HG03280 (cell line): ENCODE data around the gene DIP2C.
"Not testable (repeated sequence)": the region's sequence is repeated elsewhere in the genome, so short reads cannot be mapped to it uniquely, and the experiment has no call there.

Experiments used
- ATAC-seq: cut with Tn5 transposase; IDR thresholded peaks from one replicate; pipeline ENCODE4 v1.9.1; 2021; ENCODE audit warnings: mild to moderate bottlenecking, moderate library complexity; ENCODE audit not compliant: unreplicated experiment

Gene DIP2C

DNA sequence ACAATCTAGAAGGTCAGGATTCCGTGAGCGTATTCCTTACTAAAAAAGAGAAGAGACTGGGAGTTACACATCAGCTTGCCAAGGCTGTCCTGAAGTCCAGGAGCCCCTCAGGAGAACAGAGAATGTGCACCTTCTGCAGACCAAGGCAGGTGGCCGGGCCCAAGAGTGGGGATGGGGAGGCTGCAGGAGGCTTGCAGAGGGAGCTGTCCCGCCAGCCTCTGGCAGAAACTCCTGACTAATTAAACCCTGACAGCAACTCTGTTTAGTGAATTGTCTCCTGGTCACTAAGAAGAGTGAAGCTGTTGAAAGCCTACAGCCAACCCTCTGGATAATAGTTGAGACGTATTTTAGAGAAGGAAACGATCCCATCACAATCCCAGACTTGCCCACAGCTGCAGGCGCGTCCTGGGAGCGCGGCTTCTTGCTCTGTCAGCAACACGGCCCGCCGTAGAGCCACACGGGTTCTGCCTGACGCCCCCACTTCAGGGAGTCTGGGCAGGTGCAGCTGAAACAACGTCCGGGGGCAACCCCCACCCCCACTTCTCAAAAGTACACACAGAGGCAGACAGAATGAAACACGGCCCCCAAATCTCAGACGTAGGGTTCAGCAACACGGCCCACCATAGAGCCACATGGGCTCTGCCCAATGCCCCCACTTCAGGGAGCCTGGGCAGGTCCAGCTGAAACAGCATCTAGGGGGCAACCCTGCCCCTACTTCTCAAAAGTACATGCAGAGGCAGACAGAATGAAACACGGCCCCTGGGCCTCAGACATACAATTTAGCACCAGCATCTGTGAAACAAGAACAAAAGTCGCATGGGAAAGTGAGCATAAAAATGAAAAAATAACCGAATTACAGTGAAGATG is 45.2 kb downstream of the DIP2C start:
- no peak for ATAC-seq

- no peak for ATAC-seq
Observed at GRCh38 chr10:642186-642890, 47.1 kb downstream of the DIP2C start.

DNA sequence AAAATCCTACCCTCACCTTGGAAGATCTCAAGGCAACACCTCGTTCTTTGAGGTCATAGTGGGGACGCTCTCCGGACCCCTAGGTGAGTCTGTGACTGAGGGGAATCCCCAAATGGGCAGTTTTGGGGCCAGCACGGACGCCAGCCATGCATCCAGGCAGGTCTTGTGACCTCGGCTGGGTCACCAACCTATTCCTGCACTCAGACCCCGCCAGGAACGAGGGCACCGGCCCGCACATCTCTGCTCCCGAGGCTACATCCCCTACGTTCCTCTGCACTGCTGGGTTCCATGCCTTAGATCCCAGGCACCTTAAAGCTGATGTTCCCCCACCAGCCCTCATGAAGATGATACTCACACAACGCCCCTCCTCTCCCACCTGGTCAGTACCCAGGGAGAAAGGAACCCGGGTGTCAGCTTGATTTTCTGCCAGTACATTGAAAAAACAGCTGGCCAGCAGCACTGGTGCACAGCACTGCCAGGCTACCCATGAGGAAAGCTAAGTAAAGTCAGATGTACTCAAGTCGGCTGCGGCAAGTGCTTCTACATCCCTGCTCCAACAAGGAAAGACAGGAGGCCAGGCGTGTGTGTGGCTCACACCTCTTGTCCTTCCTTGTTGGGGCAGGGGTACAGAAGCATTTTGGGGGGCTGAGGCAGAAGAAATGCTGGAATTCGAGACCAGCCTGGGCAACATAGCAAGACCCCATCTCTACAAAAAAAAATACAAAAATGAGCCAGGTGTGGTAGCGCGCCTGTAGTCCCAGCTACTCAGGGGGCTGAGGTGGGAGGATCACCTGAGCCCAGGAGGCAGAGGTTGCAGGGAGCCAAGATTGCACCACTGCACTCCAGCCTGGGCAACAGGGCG is 48.1 kb downstream of the DIP2C start:
- no peak for ATAC-seq

DNA sequence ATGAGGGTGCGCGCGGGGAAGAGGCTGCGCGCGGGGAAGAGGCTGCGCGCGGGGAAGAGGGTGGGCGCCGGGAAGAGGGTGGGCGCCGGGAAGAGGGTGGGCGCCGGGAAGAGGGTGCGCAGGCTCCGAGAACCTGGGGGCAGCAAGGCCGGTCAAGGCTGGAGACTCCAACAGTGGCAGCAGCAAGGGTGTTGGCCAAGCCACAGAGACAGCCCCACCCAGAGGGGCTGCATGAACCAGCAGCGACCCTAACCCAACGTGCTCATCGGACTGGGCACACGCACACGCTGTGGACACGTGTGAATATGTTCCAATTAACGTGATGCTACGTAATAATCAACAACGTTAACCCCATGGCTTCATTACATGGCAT is 48.8 kb downstream of the DIP2C start:
- no peak for ATAC-seq

- no peak for ATAC-seq
Observed at GRCh38 chr10:639751-640672, 49.5 kb downstream of the DIP2C start.

DNA sequence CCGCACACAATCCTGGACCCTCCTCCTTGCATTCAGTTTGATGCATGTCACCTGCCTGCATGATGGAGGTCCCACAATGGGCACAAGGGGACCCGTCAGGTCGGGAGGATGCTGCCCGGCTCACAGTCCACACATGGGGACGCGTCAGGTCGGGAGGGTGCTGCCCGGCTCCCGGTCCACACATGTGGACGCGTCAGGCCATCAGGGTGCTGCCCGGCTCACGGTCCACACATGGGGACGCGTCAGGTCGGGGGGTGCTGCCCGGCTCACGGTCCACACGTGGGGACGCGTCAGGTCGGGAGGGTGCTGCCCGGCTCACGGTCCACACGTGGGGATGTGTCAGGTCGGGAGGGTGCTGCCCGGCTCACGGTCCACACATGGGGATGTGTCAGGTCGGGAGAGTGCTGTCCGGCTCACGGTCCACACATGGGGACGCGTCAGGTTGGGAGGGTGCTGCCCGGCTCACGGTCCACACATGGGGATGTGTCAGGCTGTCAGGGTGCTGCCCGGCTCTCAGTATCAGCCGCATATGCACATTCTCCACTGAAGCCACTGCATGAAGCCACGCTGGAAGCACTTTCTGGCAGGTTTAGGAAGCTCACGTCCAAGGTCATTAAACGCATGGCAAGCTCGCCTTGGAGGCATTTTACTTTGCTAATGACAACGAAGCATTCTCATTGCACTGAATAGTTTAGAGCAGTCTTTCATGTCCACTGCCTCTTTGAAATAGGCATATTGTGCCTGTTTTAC is 50.3 kb downstream of the DIP2C start:
- ATAC-seq = no peak

DNA sequence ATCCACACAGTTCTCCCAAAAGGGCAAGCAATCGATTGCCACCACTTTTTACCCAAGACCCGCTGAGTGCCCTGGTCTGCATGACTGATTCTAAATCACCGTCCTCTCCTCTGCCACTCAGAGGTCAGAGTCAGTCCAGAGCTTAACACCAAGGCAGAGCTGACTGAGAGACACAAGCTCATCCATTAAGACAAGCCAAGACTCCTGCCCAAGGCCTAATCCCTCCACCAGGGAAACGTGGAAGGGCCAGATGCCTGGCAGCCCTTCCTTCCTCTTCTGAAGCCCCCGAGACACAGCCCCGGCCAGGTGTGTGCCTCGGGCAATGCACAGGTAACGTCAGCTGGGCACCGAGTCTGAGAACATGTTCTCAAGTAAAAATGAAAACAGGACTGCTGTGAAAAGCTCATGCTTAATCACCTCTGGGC is 51.7 kb downstream of the DIP2C start:
- no peak for ATAC-seq

GRCh38 chr10:637221-637620 is 52.2 kb downstream of the DIP2C start:
- no peak for ATAC-seq

GRCh38 chr10:636769-637168 is 52.7 kb downstream of the DIP2C start:
- ATAC-seq = no peak

GRCh38 chr10:636016-636730 is 53.3 kb downstream of the DIP2C start:
- ATAC-seq = no peak

DNA sequence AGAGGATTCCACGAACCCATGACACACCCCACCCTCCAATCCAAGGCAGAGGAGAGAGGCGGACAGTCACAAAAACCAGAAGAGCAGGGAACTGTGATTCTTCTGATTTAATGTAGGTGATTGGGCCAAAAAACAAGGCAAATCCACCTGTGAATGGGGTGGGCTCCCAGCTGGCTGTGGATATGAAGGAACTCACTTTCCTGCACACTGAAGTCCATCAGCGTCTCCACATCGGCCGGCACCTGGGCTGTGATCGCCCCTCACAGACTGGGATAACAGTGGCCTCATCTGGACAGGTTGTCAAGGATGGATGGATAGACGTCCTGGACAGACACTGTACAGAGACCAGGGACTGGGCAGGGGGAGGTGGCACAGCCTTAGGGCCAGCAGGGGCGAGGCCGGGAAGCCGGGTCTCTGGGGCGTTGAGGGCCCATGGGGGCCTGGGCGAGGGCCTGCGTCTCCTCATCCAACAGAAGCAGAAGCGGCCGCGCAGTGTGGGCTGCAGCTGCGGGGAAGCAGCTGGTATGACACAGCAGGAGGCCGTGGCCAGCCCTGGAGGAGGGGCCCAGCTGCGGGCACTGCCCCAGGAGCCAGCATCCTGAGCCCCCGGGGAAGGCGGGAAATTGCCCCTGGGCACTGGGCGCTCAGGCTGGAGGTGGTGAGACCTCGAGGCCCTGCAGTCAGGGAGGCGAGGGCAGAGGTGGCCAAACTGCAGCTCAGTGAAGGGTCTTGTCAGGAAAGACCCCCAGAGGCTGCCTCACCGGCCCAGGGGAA is 54.2 kb downstream of the DIP2C start:
- no peak for ATAC-seq

GRCh38 chr10:634256-634655 is 55.2 kb downstream of the DIP2C start:
- ATAC-seq = no peak

DNA sequence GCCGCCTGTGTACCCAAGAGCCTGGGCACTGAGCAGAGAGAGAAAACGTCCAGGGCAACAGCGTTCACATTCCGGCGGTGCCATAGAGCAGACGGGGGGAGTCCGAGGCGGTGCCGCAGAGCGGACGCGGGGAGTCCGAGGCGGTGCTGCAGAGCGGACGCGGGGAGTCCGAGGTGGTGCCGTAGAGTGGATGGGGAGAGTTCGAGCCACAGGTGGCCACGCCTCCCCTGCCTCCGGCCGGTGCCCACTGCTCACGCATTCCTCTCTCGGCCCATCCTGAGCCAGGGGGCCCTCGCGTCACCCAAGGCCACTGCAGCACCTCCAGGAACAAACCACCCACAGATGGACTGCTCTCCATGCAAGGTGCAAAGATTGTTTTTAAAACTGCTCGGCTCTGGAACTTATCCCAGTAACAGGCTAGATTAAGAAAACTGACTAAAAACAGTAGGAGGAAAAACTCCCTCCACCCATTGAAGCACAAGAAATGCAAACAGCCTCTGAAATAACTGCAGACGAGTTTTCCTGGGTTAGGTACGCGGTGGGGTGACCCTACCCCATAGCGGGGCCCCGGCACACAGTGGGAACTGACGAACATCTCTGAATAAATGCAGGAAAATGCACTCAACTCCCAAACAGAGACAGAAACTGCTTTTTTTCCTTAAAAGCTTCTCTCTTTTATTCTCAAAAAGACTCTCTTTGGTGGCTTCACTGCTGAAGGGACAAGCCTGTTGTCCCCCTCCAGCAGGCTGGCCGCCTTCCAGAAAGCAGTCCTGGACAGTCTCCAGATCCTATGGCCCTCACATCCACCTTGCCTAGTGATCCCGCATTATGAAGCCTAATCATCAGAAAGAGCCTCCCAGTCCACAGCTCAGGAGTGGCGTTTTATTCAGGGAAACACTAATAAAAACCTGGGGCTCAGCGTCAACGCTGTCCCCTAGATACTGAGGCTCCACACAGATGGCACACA is 55.9 kb downstream of the DIP2C start:
- no peak for ATAC-seq

- not testable (repeated sequence) for ATAC-seq
Observed at GRCh38 chr10:632807-633177, 56.7 kb downstream of the DIP2C start.

GRCh38 chr10:632155-632806 is 57.2 kb downstream of the DIP2C start:
- not testable (repeated sequence) for ATAC-seq

DNA sequence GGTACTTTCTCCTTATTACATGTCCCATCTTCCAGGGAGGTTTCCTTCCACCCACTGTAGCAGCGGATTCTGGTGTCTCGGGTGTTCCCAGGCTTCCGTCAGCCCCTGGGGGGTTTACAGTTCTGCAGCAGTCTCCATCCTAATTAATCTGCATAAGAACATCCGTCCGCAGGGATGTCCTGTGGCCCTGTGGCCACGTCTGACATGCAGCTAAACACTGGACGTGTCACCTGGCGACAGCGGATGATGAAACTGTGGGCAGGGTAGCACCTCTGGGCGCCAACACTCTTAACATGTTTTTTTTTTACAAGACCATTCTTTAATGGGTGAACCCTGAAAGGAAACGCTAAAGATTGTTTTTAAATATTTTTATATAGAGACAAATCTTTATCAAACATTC is 58.2 kb downstream of the DIP2C start:
- ATAC-seq = no peak
